ENCODE data around the gene INTS6L.

- TF ChIP-seq CTCF (conservative IDR thresholded peaks at IDR 0.05), result no peak
- TF ChIP-seq EZH2 (IDR thresholded peaks at IDR 0.05; ENCODE audit: low read depth), result no peak
Observed at GRCh38 chrX:135481696-135482179, 38.7 kb upstream of the INTS6L start.

Data from PC-9 (cell line).